GM12801 (cell line): ENCODE data around the gene STAT3.

ENCODE experiments used
- CTCF ChIP-seq: IDR thresholded peaks from one replicate; pipeline ENCODE4 v1.5.1; 2011; ENCODE audit warnings: control low read depth; ENCODE audit not compliant: insufficient read length; ENCODE audit errors: extremely low read depth

The STAT3 gene

GRCh38 chr17:42313773-42314566, 74.3 kb downstream of the STAT3 start:
- no peak for TF ChIP-seq CTCF

- no peak for TF ChIP-seq CTCF
These were observed 74.9 kb downstream of the STAT3 start for GRCh38 chr17:42313389-42313772.

GRCh38 chr17:42312285-42313130, 75.7 kb downstream of the STAT3 start:
- TF ChIP-seq CTCF, result no peak

GRCh38 chr17:42312035-42312284, 76.3 kb downstream of the STAT3 start:
- TF ChIP-seq CTCF, result no peak

GRCh38 chr17:42311240-42312034, 76.8 kb downstream of the STAT3 start:
- no peak for TF ChIP-seq CTCF

- TF ChIP-seq CTCF, result no peak
These were observed 77.4 kb downstream of the STAT3 start for GRCh38 chr17:42310787-42311215.
